WERI-Rb-1 (cell line): ENCODE measurements around the gene GSN.

Experiments used
- DNase-seq: peaks from one replicate; pipeline ENCODE4 v3.0.0-alpha.2; 2020
- H3K27ac ChIP-seq: fragments of 250-450 bp; sonication (Bioruptor Pico); 2 replicates; pipeline ENCODE4 v1.5.1; 2020; ENCODE audit warnings: mild to moderate bottlenecking, moderate library complexity
- H3K27me3 ChIP-seq: fragments of 250-450 bp; sonication (Bioruptor Pico); 2 replicates; pipeline ENCODE4 v1.5.1; 2021; ENCODE audit warnings: mild to moderate bottlenecking, low read depth, moderate library complexity; ENCODE audit not compliant: insufficient read depth, severe bottlenecking
- H3K36me3 ChIP-seq: fragments of 250-450 bp; sonication (Bioruptor Pico); 2 replicates; pipeline ENCODE4 v1.5.1; 2020; ENCODE audit warnings: mild to moderate bottlenecking, moderate library complexity
- H3K4me3 ChIP-seq: 2 replicates; pipeline ENCODE4 v1.5.1; 2011; ENCODE audit warnings: low read depth, mild to moderate bottlenecking, control low read depth, low read length
- H3K9me3 ChIP-seq: fragments of 250-450 bp; sonication (Bioruptor Pico); 2 replicates; pipeline ENCODE4 v1.5.1; 2021; ENCODE audit warnings: mild to moderate bottlenecking, moderate library complexity; ENCODE audit not compliant: severe bottlenecking
- TF ChIP-seq, protein P1 (sequence below): IDR thresholded peaks from 2 replicates; pipeline ENCODE4 v1.5.1; 2011; ENCODE audit warnings: low read depth, mild to moderate bottlenecking, control low read depth, inconsistent platforms, low read length

The GSN gene

GRCh38 chr9:121292051-121292450, 24.1 kb downstream of the GSN start:
- H3K9me3 ChIP-seq = no peaks in the 10 kb centered on the region
- H3K4me3 ChIP-seq = no peak overlapping the region
- no peak for DNase-seq
- H3K27me3 ChIP-seq = no peaks in the 10 kb centered on the region
- H3K27ac ChIP-seq = no peak overlapping the region
- no peaks in the 10 kb centered on the region for H3K36me3 ChIP-seq
- TF ChIP-seq, protein P1, sequence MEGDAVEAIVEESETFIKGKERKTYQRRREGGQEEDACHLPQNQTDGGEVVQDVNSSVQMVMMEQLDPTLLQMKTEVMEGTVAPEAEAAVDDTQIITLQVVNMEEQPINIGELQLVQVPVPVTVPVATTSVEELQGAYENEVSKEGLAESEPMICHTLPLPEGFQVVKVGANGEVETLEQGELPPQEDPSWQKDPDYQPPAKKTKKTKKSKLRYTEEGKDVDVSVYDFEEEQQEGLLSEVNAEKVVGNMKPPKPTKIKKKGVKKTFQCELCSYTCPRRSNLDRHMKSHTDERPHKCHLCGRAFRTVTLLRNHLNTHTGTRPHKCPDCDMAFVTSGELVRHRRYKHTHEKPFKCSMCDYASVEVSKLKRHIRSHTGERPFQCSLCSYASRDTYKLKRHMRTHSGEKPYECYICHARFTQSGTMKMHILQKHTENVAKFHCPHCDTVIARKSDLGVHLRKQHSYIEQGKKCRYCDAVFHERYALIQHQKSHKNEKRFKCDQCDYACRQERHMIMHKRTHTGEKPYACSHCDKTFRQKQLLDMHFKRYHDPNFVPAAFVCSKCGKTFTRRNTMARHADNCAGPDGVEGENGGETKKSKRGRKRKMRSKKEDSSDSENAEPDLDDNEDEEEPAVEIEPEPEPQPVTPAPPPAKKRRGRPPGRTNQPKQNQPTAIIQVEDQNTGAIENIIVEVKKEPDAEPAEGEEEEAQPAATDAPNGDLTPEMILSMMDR = no peak

DNA sequence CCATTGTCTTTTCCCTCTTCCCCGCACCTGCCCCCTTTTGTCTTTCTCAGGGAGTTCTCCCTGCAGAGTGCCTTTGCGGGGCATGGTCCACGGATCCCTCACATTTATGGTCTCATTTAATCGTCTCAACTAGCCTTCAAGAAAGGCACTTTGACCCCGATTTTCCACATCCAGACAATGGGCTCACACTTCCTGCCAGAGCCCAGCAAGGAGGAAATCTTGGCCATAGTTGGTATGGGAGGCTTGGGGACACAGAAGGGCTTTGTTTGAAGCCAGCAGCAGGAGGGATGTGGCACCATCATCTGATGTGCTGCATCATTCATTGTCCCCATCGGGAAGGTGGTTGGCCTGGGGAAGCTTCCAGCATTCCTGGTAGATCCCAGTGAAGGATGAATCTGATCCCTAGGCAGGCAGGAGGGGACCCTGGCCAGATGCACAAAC, 24.9 kb downstream of the GSN start:
- TF ChIP-seq, protein P1 = no peak
- Histone ChIP-seq H3K9me3 (no peaks in the 10 kb centered on the region), H3K27ac (no peak overlapping the region), H3K36me3 (no peaks in the 10 kb centered on the region), H3K4me3 (no peak overlapping the region), H3K27me3 (no peaks in the 10 kb centered on the region)
- no peak for DNase-seq

DNA sequence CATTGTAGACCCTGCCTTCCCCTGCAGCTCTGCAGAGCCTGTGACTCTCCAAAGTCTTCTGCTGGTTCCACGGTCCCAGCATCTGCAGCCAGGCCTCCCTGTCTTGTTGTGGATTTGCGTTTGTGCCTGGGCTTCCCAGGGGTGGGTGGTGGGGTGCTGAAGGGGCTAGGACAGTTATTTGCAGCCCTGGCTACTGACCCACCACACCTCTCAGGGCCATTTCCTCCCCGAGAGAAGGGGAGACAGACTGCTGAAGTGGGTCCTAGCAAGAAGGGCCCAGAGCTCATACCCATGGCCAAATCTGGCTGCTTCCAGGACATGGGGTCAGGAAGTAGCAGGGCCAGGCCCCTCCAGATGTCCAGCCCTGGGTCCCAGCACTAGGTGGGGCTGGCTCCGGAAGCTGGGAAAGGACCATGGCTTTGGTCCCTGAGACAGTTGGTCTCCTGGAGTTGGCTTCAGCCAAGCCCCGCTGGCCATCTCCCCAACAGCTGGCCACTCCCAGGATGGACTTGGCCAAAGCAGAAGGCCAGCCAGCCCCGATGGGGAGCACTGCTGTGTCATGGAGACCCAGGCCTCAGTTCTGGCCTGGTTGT, 26.3 kb downstream of the GSN start:
- no peak overlapping the region for H3K4me3 ChIP-seq
- TF ChIP-seq, protein P1 = no peak
- no peaks in the 10 kb centered on the region for H3K9me3 ChIP-seq
- H3K27ac ChIP-seq = no peak overlapping the region
- no peak for DNase-seq
- H3K27me3 ChIP-seq = no peaks in the 10 kb centered on the region
- H3K36me3 ChIP-seq = no peaks in the 10 kb centered on the region

DNA sequence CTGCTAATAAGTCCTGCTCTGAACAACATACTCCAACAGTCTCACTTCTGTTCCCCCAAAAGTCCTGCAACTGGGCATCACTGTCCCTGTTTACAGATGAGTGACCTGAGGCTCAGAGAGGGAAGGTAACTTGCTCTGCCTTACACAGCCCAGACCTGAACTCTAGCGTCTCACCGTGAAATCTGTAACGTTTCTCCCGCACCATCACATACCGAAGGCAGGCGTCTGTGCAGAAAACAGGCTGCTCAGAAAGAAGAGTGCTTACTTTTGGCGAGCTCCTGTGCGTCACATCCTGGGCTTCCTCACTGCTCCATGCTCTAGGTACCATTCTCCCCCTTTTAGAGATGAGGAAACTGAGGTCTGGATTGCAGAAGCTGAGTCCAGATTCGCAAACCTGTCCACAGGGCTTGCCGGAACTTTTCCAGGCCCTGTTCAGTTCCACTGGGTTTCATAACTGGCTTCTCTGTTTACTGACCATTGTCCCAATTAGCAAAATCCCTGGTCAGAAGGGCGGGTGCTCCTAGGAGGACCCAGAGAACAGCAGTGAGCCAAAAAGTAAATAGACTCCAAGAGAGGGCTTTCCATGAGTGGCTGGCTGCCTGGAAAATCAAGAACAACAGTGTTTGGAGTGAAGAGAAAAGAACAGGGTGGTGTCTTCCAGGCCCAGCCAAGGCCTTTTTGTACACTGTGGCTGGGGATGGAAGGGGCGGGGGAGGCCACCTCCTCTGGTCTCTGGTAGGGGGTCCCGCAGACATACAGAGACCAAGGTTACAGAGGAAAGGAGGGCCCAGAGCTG, 27.1 kb downstream of the GSN start:
- H3K4me3 ChIP-seq = no peak overlapping the region
- no peak overlapping the region for H3K27ac ChIP-seq
- TF ChIP-seq, protein P1 = no peak

DNA sequence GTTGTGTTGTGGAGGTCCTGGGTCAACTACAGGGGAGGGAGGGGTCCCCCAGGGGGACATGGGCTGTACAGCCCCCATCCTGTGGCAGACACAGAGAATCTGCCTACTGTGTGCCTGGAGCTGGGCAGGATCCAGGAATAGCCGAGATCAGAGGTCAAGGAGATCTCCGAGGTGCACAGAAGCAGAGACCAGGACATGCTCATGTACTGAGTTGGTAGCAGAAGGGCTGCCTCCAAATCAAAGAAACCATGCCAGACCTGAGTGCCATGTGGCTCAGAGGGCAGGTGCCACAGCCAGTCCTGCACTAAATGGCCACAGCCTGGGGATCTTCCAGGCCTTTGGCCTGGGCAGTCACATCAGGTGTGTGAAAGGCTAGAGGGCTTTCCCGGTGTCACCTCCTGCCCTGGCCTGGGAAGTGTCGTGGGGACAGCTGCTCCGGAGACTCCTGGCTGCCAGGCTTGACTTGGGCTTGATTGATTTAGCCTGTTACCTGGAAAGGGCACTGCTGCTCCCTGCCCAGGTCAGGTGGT, 27.8 kb downstream of the GSN start:
- TF ChIP-seq, protein P1 = no peak
- Histone ChIP-seq H3K36me3 (no peaks in the 10 kb centered on the region), H3K4me3 (no peak overlapping the region), H3K27ac (no peak overlapping the region), H3K27me3 (no peaks in the 10 kb centered on the region), H3K9me3 (no peaks in the 10 kb centered on the region)
- DNase-seq = no peak

More for the DNA sequence above, 27.1 kb downstream of the GSN start:
- no peak for DNase-seq
- Histone ChIP-seq H3K27me3 (no peaks in the 10 kb centered on the region), H3K9me3 (no peaks in the 10 kb centered on the region), H3K36me3 (no peaks in the 10 kb centered on the region)
